ENCODE measurements around the gene CLDN22.

The CLDN22 gene

GRCh38 chr4:183321516-183321915 lies 1.4 kb upstream of the CLDN22 start:
- Mint-ChIP-seq H3K27ac (no peak overlapping the region), H3K9me3 (peaks cover 4 to 5% of the 10 kb centered on the region in 2 donors), H3K4me3 (no peak overlapping the region), H3K4me1 (no peaks in the 10 kb centered on the region), H3K36me3 (no peaks in the 10 kb centered on the region), H3K27me3 (peaks cover 5 to 6% of the 10 kb centered on the region in 2 donors)
- no peak for DNase-seq
- no peak for ATAC-seq (replicated peaks)

GRCh38 chr4:183321079-183321478 lies 1.0 kb upstream of the CLDN22 start:
- Mint-ChIP-seq H3K36me3 (no peaks in the 10 kb centered on the region), H3K9me3 (peaks cover 0 to 1% of the 10 kb centered on the region in 2 donors), H3K27ac (no peak overlapping the region), H3K4me3 (no peak overlapping the region), H3K27me3 (peaks cover under 1 to 6% of the 10 kb centered on the region in 2 donors), H3K4me1 (no peaks in the 10 kb centered on the region)
- DNase-seq (no peak), ATAC-seq (replicated peaks) (no peak)

GRCh38 chr4:183318656-183319055 lies 1.4 kb downstream of the CLDN22 start:
- Mint-ChIP-seq H3K4me1 (no peaks in the 10 kb centered on the region), H3K9me3 (no peaks in the 10 kb centered on the region), H3K36me3 (no peaks in the 10 kb centered on the region), H3K27me3 (peaks cover 3 to 13% of the 10 kb centered on the region in 2 donors), H3K27ac (no peak overlapping the region), H3K4me3 (no peak overlapping the region)
- ATAC-seq (replicated peaks) (no peak), DNase-seq (no peak)

- no peak for ATAC-seq (replicated peaks)
- peaks cover 15 to 27% of the 10 kb centered on the region in 2 donors for H3K27me3 Mint-ChIP-seq
- H3K9me3 Mint-ChIP-seq = no peaks in the 10 kb centered on the region
- H3K4me3 Mint-ChIP-seq = no peak overlapping the region
- no peaks in the 10 kb centered on the region for H3K4me1 Mint-ChIP-seq
- H3K27ac Mint-ChIP-seq = no peak overlapping the region
- DNase-seq = no peak
- H3K36me3 Mint-ChIP-seq = no peaks in the 10 kb centered on the region
Observed at GRCh38 chr4:183314806-183315205, 5.3 kb downstream of the CLDN22 start.

GRCh38 chr4:183314336-183314735 lies 5.7 kb downstream of the CLDN22 start:
- ATAC-seq (replicated peaks) (no peak), DNase-seq (no peak)
- H3K36me3 Mint-ChIP-seq = no peaks in the 10 kb centered on the region
- no peak overlapping the region for H3K27ac Mint-ChIP-seq
- H3K9me3 Mint-ChIP-seq = no peaks in the 10 kb centered on the region
- H3K4me3 Mint-ChIP-seq = no peak overlapping the region
- peaks cover 17 to 26% of the 10 kb centered on the region in 2 donors for H3K27me3 Mint-ChIP-seq
- H3K4me1 Mint-ChIP-seq = no peaks in the 10 kb centered on the region

GRCh38 chr4:183312841-183313240 lies 7.2 kb downstream of the CLDN22 start:
- DNase-seq = no peak

GRCh38 chr4:183306811-183307210 lies 13.3 kb downstream of the CLDN22 start:
- ATAC-seq (replicated peaks) = no peak
- H3K9me3 Mint-ChIP-seq = no peaks in the 10 kb centered on the region

More at GRCh38 chr4:183312841-183313240, 7.2 kb downstream of the CLDN22 start:
- Mint-ChIP-seq H3K27ac (no peak overlapping the region), H3K4me1 (no peaks in the 10 kb centered on the region), H3K36me3 (no peaks in the 10 kb centered on the region), H3K9me3 (no peaks in the 10 kb centered on the region), H3K4me3 (no peak overlapping the region), H3K27me3 (peaks cover 17 to 24% of the 10 kb centered on the region in 2 donors)
- ATAC-seq (replicated peaks) = no peak

GRCh38 chr4:183304538-183304937 lies 15.5 kb downstream of the CLDN22 start:
- DNase-seq = no peak

More at GRCh38 chr4:183306811-183307210, 13.3 kb downstream of the CLDN22 start:
- Mint-ChIP-seq H3K36me3 (no peaks in the 10 kb centered on the region), H3K4me1 (no peaks in the 10 kb centered on the region), H3K27ac (no peak overlapping the region), H3K27me3 (peaks cover 3 to 13% of the 10 kb centered on the region in 2 donors), H3K4me3 (no peak overlapping the region)
- DNase-seq = no peak

GRCh38 chr4:183304067-183304466 lies 16.0 kb downstream of the CLDN22 start:
- no peaks in the 10 kb centered on the region for H3K36me3 Mint-ChIP-seq
- no peaks in the 10 kb centered on the region for H3K4me1 Mint-ChIP-seq
- peaks cover 4 to 13% of the 10 kb centered on the region in 2 donors for H3K27me3 Mint-ChIP-seq
- H3K27ac Mint-ChIP-seq = no peak overlapping the region
- no peaks in the 10 kb centered on the region for H3K9me3 Mint-ChIP-seq
- H3K4me3 Mint-ChIP-seq = no peak overlapping the region
- DNase-seq (no peak), ATAC-seq (replicated peaks) (peak in 1 of 2 donors; percentile 38)

More at GRCh38 chr4:183304538-183304937, 15.5 kb downstream of the CLDN22 start:
- Mint-ChIP-seq H3K27ac (no peak overlapping the region), H3K27me3 (peaks cover 2 to 10% of the 10 kb centered on the region in 2 donors), H3K4me3 (no peak overlapping the region), H3K4me1 (no peaks in the 10 kb centered on the region), H3K36me3 (no peaks in the 10 kb centered on the region), H3K9me3 (no peaks in the 10 kb centered on the region)
- no peak for ATAC-seq (replicated peaks)

GRCh38 chr4:183303301-183303700 lies 16.8 kb downstream of the CLDN22 start:
- Mint-ChIP-seq H3K4me3 (no peak overlapping the region), H3K27me3 (peaks cover 4 to 13% of the 10 kb centered on the region in 2 donors), H3K27ac (no peak overlapping the region), H3K9me3 (no peaks in the 10 kb centered on the region), H3K4me1 (no peaks in the 10 kb centered on the region), H3K36me3 (no peaks in the 10 kb centered on the region)
- DNase-seq = no peak
- no peak for ATAC-seq (replicated peaks)

- H3K9me3 Mint-ChIP-seq = peaks cover 0 to 1% of the 10 kb centered on the region in 2 donors
- H3K27me3 Mint-ChIP-seq = peaks cover 4 to 13% of the 10 kb centered on the region in 2 donors
- no peak for ATAC-seq (replicated peaks)
- no peak overlapping the region for H3K4me3 Mint-ChIP-seq
- no peak overlapping the region for H3K27ac Mint-ChIP-seq
- DNase-seq = no peak
- peaks cover 4 to 8% of the 10 kb centered on the region in 2 donors for H3K4me1 Mint-ChIP-seq
- no peaks in the 10 kb centered on the region for H3K36me3 Mint-ChIP-seq
Observed at GRCh38 chr4:183300655-183301054, 19.4 kb downstream of the CLDN22 start.

GRCh38 chr4:183300070-183300469 lies 20.0 kb downstream of the CLDN22 start:
- Mint-ChIP-seq H3K36me3 (no peaks in the 10 kb centered on the region), H3K27me3 (peaks cover 4 to 11% of the 10 kb centered on the region in 2 donors), H3K27ac (no peak overlapping the region), H3K4me1 (peaks cover 4 to 8% of the 10 kb centered on the region in 2 donors), H3K9me3 (peaks cover 0 to 1% of the 10 kb centered on the region in 2 donors), H3K4me3 (no peak overlapping the region)
- ATAC-seq (replicated peaks) (no peak), DNase-seq (no peak)

- Mint-ChIP-seq H3K9me3 (peaks cover 0 to 1% of the 10 kb centered on the region in 2 donors), H3K4me1 (peaks cover 4 to 8% of the 10 kb centered on the region in 2 donors)
Observed at GRCh38 chr4:183299464-183299863, 20.6 kb downstream of the CLDN22 start.

GRCh38 chr4:183297675-183298074 lies 22.4 kb downstream of the CLDN22 start:
- H3K36me3 Mint-ChIP-seq = no peaks in the 10 kb centered on the region
- H3K4me1 Mint-ChIP-seq = peaks cover 4 to 8% of the 10 kb centered on the region in 2 donors
- H3K27me3 Mint-ChIP-seq = peaks cover 4 to 6% of the 10 kb centered on the region in 2 donors
- H3K27ac Mint-ChIP-seq = no peak overlapping the region
- peak; percentile 100 for ATAC-seq (replicated peaks)
- peak; percentile 53 for DNase-seq
- no peak overlapping the region for H3K4me3 Mint-ChIP-seq
- peaks cover 0 to 1% of the 10 kb centered on the region in 2 donors for H3K9me3 Mint-ChIP-seq

More at GRCh38 chr4:183299464-183299863, 20.6 kb downstream of the CLDN22 start:
- Mint-ChIP-seq H3K27me3 (peaks cover 4 to 6% of the 10 kb centered on the region in 2 donors), H3K36me3 (no peaks in the 10 kb centered on the region), H3K27ac (no peak overlapping the region), H3K4me3 (no peak overlapping the region)
- ATAC-seq (replicated peaks) = no peak
- no peak for DNase-seq

- ATAC-seq (replicated peaks) = no peak
- Mint-ChIP-seq H3K27me3 (peaks cover 4 to 6% of the 10 kb centered on the region in 2 donors), H3K9me3 (peaks cover 0 to 1% of the 10 kb centered on the region in 2 donors), H3K36me3 (no peaks in the 10 kb centered on the region), H3K4me1 (peaks cover 4 to 8% of the 10 kb centered on the region in 2 donors), H3K27ac (no peak overlapping the region), H3K4me3 (no peak overlapping the region)
- DNase-seq = no peak
Observed at GRCh38 chr4:183295711-183296110, 24.4 kb downstream of the CLDN22 start.

Data from stimulated activated naive B cell treated with anti-CD40 and anti-IgM and Interleukin-4, amounts not matched to agents 10 μg/mL and 1 μg/mL and 100 μg/mL, for 72 hours (primary cell).